Measurements from ENCODE around the gene RFXANK.

RFXANK gene

DNA sequence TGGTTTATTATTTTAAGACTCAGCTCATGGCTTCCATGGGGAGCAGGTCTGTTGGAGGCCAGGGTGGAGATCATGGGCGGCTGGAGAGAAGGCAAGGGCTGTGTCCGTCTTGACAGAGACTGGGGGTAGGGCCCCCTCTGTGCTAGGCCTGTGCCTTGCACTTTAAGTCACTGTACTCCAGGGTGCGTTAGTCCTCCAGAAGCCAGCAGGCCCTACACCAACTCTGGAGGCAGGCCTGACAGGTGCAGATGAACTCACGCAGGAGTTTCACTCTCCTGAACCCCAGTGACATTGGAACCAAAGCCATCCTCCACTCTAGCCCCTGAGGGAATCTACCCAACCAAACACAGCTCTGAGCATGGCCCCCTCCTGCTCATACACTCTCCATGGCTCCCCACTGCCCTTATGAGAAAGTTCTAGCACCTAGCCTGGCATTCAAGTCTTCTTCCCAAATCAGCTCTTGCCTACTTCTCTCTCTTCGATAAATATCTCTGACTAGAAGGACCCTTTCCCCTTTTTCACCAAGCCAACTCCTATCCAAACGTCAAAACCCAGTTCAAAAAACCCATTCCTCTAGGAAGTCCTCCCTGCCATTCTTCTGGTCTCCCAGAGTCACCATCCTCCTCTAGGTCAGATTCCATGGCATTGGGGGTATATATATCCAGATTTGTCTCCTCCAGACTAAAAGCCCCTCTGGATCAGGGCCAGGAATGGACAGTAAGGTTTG lies 37.1 kb upstream of the RFXANK start:
- no peaks in the 10 kb centered on the region for H3K4me1 ChIP-seq (ENCODE audit: control insufficient read depth, insufficient read depth, low read length, poor library complexity, severe bottlenecking)
- 89 to 94% methylated on average over 5 to 6 of the region's 6 CpGs for WGBS, 2 experiments (ENCODE audit: insufficient coverage in 2 of 2)
- no peak overlapping the region for H3K27ac ChIP-seq (ENCODE audit: low read depth, low read length, severe bottlenecking)
- no peak overlapping the region for H3K4me3 ChIP-seq (ENCODE audit: extremely low read depth, insufficient read depth, low read length, poor library complexity, severe bottlenecking)
- no peaks in the 10 kb centered on the region for H3K9me3 ChIP-seq (ENCODE audit: control insufficient read depth, low read length)
- H3K36me3 ChIP-seq (ENCODE audit: control insufficient read depth, insufficient read depth, low read length) = no peaks in the 10 kb centered on the region

DNA sequence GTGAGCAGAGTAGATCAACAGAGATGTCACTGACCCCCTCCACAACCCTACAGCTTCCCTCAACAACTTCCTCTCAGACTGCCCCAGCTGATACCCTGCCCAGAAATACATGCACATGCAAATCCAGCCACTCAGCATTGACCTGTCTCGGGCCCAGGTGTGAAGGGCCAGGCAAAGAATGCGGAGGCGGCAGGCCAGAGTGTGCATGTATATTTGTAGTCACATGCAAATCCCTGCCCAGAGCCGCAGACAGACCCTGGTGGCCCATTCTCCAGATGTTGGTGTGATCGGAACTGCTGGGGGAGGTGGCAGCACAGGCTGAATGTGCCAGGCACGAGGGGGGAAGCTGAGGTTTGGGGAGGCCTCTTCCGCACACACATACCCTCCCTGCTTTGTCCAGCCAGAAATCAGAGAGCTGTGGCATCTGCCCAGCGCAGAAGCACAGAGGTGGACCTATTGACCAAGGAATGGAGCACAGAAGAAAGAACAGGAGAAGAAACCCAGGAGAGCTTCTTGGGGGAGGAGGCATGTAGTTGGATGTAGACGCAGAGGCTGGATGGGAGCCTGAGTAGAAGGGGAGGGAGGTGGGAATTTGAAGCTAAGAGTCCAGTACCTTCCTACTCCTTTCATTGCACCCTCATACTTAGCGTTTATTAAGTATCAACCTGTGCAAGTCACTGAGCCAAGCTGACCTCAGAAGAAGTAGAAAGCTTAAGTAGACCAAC lies 36.4 kb upstream of the RFXANK start:
- H3K27ac ChIP-seq (ENCODE audit: low read depth, low read length, severe bottlenecking) = no peak overlapping the region
- 78 to 91% methylated on average over 4 to 5 of the region's 10 CpGs for WGBS, 2 experiments (ENCODE audit: insufficient coverage in 2 of 2)
- H3K36me3 ChIP-seq (ENCODE audit: control insufficient read depth, insufficient read depth, low read length) = no peaks in the 10 kb centered on the region
- H3K4me3 ChIP-seq (ENCODE audit: extremely low read depth, insufficient read depth, low read length, poor library complexity, severe bottlenecking) = no peak overlapping the region
- no peaks in the 10 kb centered on the region for H3K9me3 ChIP-seq (ENCODE audit: control insufficient read depth, low read length)
- H3K4me1 ChIP-seq (ENCODE audit: control insufficient read depth, insufficient read depth, low read length, poor library complexity, severe bottlenecking) = no peaks in the 10 kb centered on the region

DNA sequence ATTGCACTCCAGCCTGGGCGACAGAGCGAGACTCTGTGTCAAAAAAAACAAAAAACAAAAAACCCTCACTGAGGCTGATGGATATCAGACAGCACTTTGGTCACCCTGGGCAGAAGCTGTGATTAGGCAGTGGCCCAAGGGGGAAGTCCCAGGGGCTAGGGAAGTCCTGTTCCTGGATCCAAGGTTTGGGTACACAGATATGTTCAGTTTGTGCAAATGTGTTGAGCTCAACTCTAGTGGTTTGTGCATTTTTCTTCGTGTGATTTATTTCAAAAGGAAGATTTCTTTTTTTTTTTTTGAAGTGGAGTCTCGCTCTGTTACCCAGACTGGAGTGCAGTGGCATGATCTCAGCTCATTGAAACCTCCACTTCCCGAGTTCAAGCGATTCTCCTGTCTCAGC lies 34.2 kb upstream of the RFXANK start:
- no peaks in the 10 kb centered on the region for H3K9me3 ChIP-seq (ENCODE audit: control insufficient read depth, low read length)
- no peaks in the 10 kb centered on the region for H3K36me3 ChIP-seq (ENCODE audit: control insufficient read depth, insufficient read depth, low read length)
- no peak overlapping the region for H3K4me3 ChIP-seq (ENCODE audit: extremely low read depth, insufficient read depth, low read length, poor library complexity, severe bottlenecking)
- no peak overlapping the region for H3K27ac ChIP-seq (ENCODE audit: low read depth, low read length, severe bottlenecking)
- WGBS, 2 experiments (ENCODE audit: insufficient coverage in 2 of 2) = 80 to 89% methylated on average over 1 to 4 of the region's 6 CpGs
- H3K4me1 ChIP-seq (ENCODE audit: control insufficient read depth, insufficient read depth, low read length, poor library complexity, severe bottlenecking) = no peaks in the 10 kb centered on the region

GRCh38 chr19:19159534-19159933 lies 32.5 kb upstream of the RFXANK start:
- WGBS, 2 experiments (ENCODE audit: insufficient coverage in 2 of 2) = 100% methylated on average over 1 of the region's 4 CpGs; no CpG with 5 or more reads in 1 of the 2 experiments
- H3K36me3 ChIP-seq (ENCODE audit: control insufficient read depth, insufficient read depth, low read length) = no peaks in the 10 kb centered on the region
- H3K4me3 ChIP-seq (ENCODE audit: extremely low read depth, insufficient read depth, low read length, poor library complexity, severe bottlenecking) = no peak overlapping the region
- no peaks in the 10 kb centered on the region for H3K9me3 ChIP-seq (ENCODE audit: control insufficient read depth, low read length)
- H3K27ac ChIP-seq (ENCODE audit: low read depth, low read length, severe bottlenecking) = no peak overlapping the region
- no peaks in the 10 kb centered on the region for H3K4me1 ChIP-seq (ENCODE audit: control insufficient read depth, insufficient read depth, low read length, poor library complexity, severe bottlenecking)

- Histone ChIP-seq H3K4me3 (ENCODE audit: extremely low read depth, insufficient read depth, low read length, poor library complexity, severe bottlenecking) (no peak overlapping the region), H3K27ac (ENCODE audit: low read depth, low read length, severe bottlenecking) (no peak overlapping the region), H3K36me3 (ENCODE audit: control insufficient read depth, insufficient read depth, low read length) (no peaks in the 10 kb centered on the region), H3K4me1 (ENCODE audit: control insufficient read depth, insufficient read depth, low read length, poor library complexity, severe bottlenecking) (no peaks in the 10 kb centered on the region), H3K9me3 (ENCODE audit: control insufficient read depth, low read length) (no peaks in the 10 kb centered on the region)
- WGBS, 2 experiments (ENCODE audit: insufficient coverage in 2 of 2) = 91 to 94% methylated on average over 6 to 8 of the region's 26 CpGs
Measured at GRCh38 chr19:19160461-19161035, 31.5 kb upstream of the RFXANK start.

GRCh38 chr19:19162495-19162894 lies 29.6 kb upstream of the RFXANK start:
- Histone ChIP-seq H3K4me3 (ENCODE audit: extremely low read depth, insufficient read depth, low read length, poor library complexity, severe bottlenecking) (no peak overlapping the region), H3K27ac (ENCODE audit: low read depth, low read length, severe bottlenecking) (no peak overlapping the region), H3K4me1 (ENCODE audit: control insufficient read depth, insufficient read depth, low read length, poor library complexity, severe bottlenecking) (no peaks in the 10 kb centered on the region), H3K9me3 (ENCODE audit: control insufficient read depth, low read length) (no peaks in the 10 kb centered on the region), H3K36me3 (ENCODE audit: control insufficient read depth, insufficient read depth, low read length) (no peaks in the 10 kb centered on the region)
- WGBS, 2 experiments (ENCODE audit: insufficient coverage in 2 of 2) = 92 to 93% methylated on average over 7 of the region's 7 CpGs

DNA sequence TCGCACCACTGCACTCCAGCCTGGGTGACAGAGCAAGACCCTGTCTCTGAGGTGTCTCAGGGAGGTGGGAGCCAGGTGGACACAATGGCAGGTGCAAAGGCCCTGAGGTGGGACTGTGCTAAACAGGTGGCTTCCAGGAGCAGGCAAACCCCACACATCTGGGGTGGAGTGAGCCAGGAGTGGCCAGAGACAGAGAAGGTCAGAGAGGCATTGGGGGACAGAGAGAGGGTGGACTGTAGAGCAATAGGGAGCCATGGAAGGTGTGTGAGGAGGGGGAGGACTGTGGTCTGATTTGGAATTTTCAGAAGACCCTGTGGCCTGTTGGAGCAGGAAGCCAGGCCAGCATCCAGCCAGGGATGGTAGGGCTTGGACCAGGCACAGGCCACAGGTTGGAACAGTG lies 26.7 kb upstream of the RFXANK start:
- 100% methylated on average over 1 of the region's 1 CpG for WGBS, 2 experiments (ENCODE audit: insufficient coverage in 2 of 2)
- Histone ChIP-seq H3K9me3 (ENCODE audit: control insufficient read depth, low read length) (no peaks in the 10 kb centered on the region), H3K4me1 (ENCODE audit: control insufficient read depth, insufficient read depth, low read length, poor library complexity, severe bottlenecking) (no peaks in the 10 kb centered on the region), H3K36me3 (ENCODE audit: control insufficient read depth, insufficient read depth, low read length) (no peaks in the 10 kb centered on the region), H3K27ac (ENCODE audit: low read depth, low read length, severe bottlenecking) (no peak overlapping the region), H3K4me3 (ENCODE audit: extremely low read depth, insufficient read depth, low read length, poor library complexity, severe bottlenecking) (no peak overlapping the region)

GRCh38 chr19:19167612-19168011 lies 24.4 kb upstream of the RFXANK start:
- H3K9me3 ChIP-seq (ENCODE audit: control insufficient read depth, low read length) = no peaks in the 10 kb centered on the region
- peaks cover 7% of the 10 kb centered on the region for H3K4me1 ChIP-seq (ENCODE audit: control insufficient read depth, insufficient read depth, low read length, poor library complexity, severe bottlenecking)
- no peak overlapping the region for H3K4me3 ChIP-seq (ENCODE audit: extremely low read depth, insufficient read depth, low read length, poor library complexity, severe bottlenecking)
- WGBS, 2 experiments (ENCODE audit: insufficient coverage in 2 of 2) = 86 to 100% methylated on average over 1 to 2 of the region's 3 CpGs
- H3K27ac ChIP-seq (ENCODE audit: low read depth, low read length, severe bottlenecking) = no peak overlapping the region
- H3K36me3 ChIP-seq (ENCODE audit: control insufficient read depth, insufficient read depth, low read length) = no peaks in the 10 kb centered on the region

DNA sequence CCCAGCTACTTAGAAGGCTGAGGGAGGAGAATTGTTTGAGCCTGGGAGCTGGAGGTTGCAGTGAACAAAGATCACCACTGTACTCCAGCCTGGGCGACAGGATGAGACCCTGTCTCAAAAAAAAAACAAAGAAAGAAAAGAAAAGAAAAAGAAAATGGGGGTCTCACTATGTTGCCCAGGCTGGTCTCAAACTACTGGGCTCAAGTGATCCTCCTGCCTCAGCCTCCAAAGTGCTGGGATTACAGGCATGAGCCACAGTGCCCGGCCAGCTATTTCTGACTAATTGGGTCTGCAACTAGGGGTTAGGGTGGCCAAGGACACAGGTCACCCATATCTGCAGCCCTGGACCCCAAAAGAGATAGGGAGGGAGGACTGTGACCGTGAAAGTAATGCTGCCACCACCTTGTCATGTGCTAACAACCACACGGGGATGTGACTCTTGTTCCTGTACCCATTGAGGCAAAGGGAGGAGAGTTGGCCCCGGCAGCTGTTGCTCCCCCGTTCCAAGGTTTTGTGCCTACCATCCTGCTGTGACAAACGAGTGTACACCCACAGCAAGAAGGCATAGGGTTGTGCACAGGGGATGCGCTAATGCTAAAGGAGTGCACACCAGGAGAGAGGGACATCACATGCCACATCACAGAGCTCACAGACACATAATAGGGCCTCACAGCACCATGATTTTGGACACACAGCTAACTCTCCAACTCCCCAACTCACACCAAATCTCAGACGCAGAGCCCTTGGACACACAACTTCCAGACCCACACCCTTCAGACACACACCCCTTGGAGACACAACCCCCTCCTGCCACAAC lies 22.6 kb upstream of the RFXANK start:
- Histone ChIP-seq H3K4me1 (ENCODE audit: control insufficient read depth, insufficient read depth, low read length, poor library complexity, severe bottlenecking) (peaks cover 7% of the 10 kb centered on the region), H3K9me3 (ENCODE audit: control insufficient read depth, low read length) (no peaks in the 10 kb centered on the region), H3K36me3 (ENCODE audit: control insufficient read depth, insufficient read depth, low read length) (no peaks in the 10 kb centered on the region), H3K27ac (ENCODE audit: low read depth, low read length, severe bottlenecking) (no peak overlapping the region), H3K4me3 (ENCODE audit: extremely low read depth, insufficient read depth, low read length, poor library complexity, severe bottlenecking) (no peak overlapping the region)
- 73 to 78% methylated on average over 9 of the region's 9 CpGs for WGBS, 2 experiments (ENCODE audit: insufficient coverage in 2 of 2)

GRCh38 chr19:19170053-19170872 lies 21.8 kb upstream of the RFXANK start, which contains the start of gene MEF2B:
TSS of gene MEF2B (minus strand) at chr19:19170263. CDS start at chr19:19150735, 19,528 bp downstream.
- H3K36me3 ChIP-seq (ENCODE audit: control insufficient read depth, insufficient read depth, low read length) = no peaks in the 10 kb centered on the region
- no peaks in the 10 kb centered on the region for H3K9me3 ChIP-seq (ENCODE audit: control insufficient read depth, low read length)
- 21 to 24% methylated on average over 44 to 47 of the region's 56 CpGs for WGBS, 2 experiments (ENCODE audit: insufficient coverage in 2 of 2)
- H3K27ac ChIP-seq (ENCODE audit: low read depth, low read length, severe bottlenecking) = no peak within 1 kb of the TSS
- peaks cover 7% of the 10 kb centered on the region for H3K4me1 ChIP-seq (ENCODE audit: control insufficient read depth, insufficient read depth, low read length, poor library complexity, severe bottlenecking)
- H3K4me3 ChIP-seq (ENCODE audit: extremely low read depth, insufficient read depth, low read length, poor library complexity, severe bottlenecking) = no peak within 1 kb of the TSS

Data from mesodermal cell (in vitro differentiated cells).